NCI-H524 treated with DMSO at 0.1 percent for 48 hours (cell line): ENCODE results near the gene SVIP.

ENCODE experiments used
- DNase-seq: peaks from one replicate; lab custom pipeline; 2025; lab: John Stamatoyannopoulos, UW

SVIP gene, protein sequence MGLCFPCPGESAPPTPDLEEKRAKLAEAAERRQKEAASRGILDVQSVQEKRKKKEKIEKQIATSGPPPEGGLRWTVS

DNA sequence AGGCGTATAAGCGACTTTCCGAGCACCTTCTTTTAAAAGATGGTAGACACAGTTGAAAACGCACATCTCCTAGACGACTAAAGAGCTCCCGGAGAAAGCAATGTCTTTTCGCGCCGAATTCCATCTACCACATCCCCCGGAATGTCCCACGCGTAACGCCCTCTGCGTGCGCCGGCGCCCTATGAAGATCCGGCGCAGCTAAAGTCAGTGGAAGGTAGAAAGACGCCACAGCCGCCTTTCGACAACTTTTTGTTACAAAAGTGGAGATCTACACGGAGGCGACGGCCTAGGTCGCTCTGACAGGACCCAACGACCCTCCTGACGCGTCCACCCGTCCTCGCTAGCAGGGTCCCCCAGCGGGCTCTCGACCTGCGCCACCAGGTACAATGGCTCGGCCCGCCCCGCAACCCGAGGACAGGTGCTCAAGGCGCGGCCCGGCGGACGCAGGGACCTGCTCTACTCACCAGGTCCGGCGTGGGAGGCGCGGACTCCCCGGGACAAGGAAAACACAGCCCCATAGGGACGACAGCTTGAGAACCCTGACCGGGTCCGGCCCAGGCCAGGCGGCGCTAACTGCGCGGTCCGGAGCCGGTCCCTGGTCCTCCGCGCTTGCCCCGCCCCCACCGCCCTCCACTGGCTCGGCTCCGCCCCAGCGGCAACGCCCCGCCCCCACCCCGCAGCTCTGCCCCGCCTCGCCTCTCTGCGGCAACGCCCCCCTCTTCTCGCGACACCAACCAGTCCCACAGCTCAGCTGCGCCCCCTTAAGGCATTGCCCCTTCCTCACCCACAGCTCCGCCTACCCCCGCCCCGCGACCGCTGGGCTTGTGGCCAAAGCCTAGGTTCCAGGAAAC is at the start of gene SVIP:
SVIP (minus strand) TSS at position 571 of the 851 bp plus-strand sequence; CDS start at position 518, 53 bp downstream.
- peak; percentile 71 for DNase-seq

DNA sequence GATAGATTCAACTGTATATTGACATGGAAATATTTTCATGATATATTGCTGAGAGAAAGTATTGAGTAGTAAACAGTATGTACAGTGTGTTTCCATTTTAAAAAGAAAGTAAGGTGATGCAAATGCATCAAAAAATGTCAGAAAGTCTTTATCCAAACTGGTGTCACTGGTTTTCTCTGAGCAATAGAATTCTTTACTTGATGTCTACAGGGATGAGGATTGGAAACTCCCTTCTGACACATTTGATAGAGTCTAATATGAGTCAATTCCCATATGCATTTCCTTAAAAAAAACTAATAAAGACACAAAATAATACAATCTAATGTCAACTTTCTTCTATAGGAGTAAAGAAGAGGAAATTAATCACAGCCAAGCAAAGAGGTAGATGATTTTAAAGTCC is 49.0 kb upstream of the SVIP start:
- DNase-seq: no peak

DNA sequence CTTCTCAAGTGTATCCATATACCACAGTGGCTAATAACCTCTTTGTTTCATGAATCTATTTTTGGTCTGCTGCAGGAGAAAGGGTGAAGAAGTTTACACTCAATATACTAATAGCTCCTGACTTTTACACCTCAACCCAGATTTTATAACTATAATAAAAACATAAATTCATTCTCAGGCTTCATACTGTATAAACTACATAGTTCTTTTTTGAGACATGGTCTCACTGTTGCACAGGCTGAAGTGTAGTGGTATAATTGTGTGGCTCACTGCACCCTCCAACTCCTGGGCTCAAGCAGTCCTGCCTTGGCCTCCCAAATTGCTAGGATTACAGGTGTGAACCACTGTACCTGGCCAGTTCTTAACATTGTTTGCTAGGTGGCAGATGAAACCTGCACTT is 48.4 kb upstream of the SVIP start:
- no peak for DNase-seq

DNA sequence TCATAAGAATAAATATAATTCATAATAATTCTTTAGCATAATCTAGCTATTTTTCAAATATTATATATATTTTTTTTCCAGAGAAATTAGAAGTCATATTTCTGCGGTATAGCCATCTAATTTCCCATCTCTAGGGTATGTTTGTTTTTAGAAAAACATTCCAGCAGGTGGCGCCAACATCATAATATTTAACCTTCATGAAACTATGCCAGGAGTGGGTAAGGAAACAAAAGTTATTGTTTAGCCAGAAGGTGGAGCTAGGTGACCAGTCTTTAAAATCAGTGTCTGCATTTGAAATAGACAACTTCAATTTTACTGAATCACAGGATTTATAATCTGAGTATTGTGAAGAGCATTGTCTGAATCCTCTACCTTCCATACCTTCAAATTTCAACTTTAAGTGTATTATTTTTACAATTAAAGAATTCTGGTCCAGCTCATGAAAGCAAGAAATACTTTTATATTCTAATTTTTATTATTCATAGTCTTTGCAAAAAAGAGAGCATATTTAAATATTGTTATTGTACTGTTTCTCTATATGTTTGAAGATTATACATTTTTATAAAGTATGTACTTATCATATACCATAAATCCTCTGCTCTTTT is 46.4 kb upstream of the SVIP start:
- peak; percentile 40 for DNase-seq

DNA sequence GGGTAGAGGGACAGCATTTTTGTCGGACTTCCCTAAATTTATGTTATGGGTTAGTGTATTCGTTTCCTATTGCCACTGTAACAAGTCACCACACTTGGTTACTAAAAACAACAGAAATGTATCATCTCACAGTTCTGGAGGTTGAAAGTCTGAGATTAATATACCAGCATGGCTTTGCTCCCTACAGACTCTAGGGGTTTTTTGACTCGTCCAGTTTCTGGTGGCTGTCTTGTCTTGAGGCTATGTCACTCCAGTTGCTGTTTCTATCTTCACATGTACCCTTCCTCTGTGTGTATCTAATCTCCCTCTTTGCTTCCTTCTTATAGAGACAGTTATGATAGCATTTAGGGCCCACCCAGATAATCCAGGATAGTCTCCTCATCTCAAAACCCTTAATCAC is 39.7 kb upstream of the SVIP start:
- DNase-seq: no peak

DNA sequence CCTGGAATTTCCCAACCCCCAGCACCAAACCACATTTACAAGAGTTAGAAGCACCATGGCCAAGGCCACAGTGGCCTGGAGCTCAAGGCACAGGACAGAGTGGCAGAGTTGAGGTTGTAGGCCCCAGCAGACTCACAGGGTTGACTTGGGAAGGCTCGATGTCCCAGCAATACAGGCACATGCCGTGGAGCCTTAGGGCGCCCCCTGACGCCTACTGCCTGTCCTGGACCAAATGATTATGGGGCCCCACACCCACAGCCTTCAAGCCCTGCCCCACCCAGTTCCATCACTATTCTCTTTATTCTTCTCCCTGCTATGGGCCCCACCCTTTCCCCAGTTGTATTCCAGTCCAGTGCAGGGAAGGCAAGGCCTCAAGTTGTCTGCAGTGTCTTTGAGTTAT is 30.6 kb upstream of the SVIP start, which contains the start of gene CCDC179:
CCDC179 (minus strand) TSS at position 234 of the 400 bp plus-strand sequence; CDS start at position 181, 53 bp downstream.
- no peak for DNase-seq

DNA sequence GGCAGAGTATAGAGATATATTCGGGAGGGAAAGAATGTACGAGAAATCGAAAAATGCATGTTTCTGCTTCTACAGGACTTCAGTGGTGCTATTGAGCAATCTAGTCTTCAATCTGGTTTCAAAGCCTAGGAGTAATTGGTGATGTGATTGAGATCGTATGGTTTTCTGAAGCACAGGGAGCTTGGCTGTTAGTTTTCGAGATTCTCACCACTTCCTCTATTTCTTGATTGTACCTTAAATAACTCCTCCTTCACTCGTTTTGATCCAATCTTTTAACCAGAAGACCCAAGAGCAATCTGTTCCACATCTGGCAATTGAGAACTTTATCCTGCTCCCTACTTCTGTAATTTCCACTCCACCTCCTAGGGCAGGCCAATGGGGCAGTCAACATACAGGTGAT is 30.2 kb upstream of the SVIP start:
- no peak for DNase-seq

DNA sequence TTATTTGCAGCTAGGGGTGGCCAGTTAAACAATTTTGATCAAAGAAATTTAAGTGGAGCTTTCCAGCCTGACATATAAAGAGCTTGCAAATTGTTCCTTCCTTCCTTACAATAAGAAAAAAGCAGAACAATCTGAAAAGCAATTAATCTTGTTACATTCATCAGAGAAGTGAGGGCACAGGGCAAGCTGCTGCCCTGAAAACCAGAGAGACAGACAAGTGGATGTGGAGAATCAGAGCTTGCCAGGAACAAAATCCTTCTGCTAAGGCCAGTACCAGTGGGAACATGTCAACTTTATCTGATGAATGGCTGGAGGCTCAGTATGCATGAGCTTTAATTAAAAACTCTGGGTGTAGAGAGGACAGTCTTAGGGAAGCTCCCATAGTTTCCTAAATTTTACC is 21.9 kb upstream of the SVIP start:
- DNase-seq: no peak

DNA sequence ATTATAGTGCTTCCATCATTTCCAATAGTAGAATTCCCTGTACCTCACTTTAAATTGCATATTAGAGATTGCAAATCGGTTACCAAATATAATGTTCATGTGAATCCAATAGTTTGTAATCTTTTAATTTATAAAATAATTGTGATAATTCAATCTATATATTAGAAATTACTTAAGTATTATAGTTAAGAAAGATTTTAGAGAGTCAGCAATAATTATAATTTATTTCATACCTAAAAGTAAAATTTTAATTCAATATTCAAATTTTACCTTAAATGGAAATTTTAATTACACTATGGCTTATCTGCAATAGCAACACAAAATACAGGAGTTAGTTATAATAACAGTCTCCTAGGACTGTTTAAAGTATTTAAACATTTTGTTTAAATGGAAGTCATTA is 17.1 kb upstream of the SVIP start:
- no peak for DNase-seq

DNA sequence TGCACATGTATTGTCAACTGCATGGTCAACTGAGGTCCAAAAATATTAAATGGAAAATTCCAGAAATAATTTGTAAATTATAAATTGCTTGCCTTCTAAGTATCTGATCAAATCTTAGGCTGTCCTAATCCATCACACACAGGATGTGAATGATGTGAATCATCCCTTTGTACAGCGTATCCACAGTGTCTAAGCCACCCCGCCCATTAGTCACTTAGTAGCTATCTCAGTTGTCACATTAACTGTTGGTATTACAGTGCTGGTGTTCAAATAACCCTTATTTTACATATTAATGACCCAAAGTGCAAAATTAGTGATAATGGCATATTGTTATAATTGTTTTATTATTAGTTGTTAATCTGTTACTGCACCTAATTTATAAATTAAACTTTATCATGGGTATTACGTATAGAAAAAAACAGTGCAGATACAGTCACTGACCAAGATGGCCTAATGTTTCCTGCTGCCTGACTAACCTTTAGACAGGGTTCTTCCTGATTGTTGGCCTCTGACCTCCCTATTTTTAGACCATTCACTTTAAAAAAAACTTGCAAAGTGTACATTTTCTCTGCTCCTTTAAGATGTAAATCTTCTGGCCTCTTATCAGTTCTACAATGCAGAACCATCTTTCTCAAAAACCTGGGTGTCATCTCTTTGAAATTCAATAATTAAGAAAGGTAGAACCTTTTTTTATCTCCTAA is 2.9 kb upstream of the SVIP start:
- no peak for DNase-seq

DNA sequence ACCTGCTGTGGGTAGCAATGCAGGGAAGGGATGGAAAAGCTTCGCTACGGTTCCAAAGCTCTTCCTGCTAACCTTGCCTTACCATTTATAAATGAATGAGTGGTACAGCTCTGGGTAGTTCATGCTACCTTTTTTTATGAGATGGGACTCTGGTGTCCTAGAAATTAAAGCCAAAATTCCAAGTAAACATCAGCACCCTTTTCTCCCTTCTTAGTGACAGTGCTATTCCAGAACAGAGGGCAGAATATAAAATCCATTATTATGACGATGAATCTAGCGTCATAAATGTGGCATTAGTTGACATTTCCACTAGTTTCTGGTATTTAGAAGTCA is 447 bp upstream of the SVIP start:
- no peak for DNase-seq

DNA sequence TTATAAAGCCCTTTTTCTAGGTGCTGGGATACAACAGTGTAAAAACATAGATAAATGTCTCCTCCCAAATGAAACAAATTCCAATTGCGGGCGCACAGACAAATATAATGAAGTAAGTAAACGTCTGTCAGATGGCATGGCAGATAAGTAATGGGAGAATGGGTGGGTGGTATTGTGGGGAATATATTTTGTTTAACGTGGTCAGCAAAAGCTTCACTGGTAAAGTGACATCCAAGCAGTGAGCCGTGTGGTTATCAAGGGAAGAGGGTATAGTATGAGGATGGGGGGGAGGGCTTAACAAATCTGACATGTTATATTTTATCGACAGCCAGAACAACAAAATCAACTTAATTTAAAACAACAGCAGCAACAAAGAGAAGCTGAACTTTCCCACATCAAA is 1.2 kb downstream of the SVIP start:
- DNase-seq: no peak

DNA sequence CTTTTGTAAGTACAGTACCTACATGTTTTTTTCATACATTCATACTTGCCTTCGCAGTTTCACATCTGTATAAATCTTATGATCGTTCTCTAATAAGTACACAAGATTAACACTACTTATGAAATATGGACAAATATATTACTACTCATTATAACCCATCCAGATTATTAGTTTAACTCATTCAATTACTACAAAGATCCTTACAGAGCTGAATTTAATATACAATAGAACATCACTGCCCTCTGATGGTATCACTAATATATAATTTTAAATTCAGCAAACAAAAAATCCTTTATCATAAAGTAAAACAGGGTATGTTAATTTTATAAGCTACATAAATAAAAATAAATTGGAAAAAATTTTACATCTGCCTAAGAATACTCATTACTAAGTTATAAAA is 7.4 kb downstream of the SVIP start:
- no peak for DNase-seq

DNA sequence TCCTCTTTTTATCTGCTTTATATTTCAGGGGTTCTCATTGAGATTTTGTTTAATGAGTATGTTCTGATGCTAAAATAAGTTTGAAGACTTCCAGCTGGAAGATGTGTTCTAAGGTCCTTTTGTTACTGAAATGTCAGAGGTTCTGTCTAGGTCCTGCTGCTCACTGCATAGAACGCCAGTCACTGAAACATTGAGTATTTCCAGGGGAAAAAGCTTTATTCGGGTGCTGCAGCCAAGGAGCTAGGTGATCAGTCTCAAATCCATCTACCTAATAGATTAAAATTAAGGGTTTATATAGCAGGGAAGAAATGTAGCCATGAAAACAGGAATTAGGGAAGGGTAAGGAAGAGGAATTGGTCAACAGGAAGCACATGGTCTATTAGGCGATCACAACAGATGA is 19.7 kb downstream of the SVIP start:
- DNase-seq: no peak

DNA sequence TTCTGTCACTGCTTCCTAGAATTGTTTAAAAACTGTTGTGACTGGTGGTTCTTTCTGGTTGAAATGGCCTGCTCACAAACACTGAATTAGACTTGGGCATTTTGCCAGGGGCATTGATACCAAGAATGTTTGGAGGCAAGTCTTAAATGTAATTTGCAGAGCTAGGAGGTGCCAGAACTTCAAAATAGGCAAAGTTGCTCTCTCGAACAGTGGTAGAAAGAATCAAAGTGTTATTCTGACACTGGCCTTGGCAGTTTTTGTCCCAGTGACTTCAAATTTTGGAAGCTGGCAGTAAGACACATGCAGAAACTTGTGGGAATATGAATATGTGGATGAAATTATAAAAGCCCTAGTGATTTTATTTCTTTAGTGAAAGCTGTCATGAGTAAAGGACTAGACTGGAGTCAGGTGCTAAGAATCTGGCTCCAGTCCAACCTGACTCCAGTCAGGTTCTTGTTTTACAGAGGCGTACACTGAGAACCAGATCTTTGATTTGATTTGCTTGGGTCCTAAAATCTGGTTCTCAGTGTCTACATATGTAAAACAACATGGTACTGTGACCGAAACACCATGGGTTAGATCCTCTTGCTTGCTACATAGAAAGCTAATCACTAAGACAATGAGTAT is 20.9 kb downstream of the SVIP start:
- no peak for DNase-seq

DNA sequence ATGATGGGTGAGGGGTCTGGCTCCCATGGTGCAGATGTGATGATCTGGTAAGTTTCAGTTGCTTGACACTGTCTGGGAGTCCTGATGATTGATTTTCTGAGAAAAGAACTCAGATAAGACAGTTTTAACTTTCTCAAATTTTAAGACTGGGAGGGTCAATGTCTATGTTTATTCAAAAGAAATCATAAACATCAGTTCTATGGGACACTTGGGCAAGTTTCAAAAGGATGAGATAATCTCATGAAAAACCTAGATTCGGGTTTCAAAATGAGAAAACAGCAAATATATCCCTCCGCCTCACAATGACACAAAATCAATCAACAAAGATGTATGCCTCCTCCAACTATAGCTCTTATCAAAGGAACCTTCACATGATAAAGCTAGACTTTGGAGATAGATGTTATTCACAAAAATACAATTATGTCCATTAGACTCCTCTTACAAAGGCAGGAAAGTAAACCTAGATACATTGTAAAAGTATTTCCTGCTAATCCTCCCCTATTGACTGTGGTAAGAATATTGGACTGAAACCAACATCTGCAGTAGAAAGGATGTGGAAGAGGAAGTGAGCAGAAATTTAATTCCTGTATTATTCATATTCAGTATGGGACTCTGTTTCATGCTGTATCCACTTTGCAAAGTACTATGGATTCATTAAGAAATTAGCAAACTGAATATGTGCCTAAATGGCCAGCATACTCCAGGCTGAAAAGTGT is 21.6 kb downstream of the SVIP start:
- no peak for DNase-seq

DNA sequence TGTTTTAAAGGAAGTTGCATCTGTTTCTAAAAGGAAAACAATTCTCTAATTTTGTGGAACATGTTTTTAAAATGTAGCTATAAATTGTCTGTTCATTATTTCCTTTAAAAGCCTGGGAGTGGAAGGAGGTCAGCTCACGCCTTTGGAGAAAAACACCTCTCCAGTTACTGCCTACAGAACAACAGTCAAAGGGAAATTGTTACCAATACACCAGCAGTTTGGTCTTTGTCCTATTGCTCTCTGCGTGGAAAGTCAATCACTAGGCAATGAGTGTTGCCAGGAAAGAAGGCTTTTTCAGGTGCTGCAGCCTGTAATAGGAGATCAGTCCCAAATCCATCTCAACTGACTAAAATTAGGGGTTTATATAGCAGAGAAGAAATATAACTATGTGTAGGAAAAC is 22.2 kb downstream of the SVIP start:
- DNase-seq: no peak

DNA sequence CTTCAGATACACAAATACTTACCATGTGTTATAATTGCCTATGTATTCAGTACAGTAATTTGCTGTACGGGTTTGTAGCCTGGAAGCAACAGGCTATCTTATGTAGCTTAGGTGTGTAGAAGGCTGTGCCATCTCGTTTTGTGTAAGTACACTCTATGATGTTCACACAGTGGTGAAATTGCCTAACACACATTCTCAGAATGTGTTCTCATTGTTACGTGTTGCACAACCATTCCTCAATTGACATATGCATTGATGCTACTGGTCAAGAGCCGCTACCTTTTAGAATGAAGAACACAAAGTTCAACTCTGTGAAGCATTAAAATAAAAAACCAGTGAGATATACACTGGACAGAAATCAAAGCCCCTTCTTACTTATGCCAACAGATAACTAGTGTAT is 26.7 kb downstream of the SVIP start:
- DNase-seq: no peak

DNA sequence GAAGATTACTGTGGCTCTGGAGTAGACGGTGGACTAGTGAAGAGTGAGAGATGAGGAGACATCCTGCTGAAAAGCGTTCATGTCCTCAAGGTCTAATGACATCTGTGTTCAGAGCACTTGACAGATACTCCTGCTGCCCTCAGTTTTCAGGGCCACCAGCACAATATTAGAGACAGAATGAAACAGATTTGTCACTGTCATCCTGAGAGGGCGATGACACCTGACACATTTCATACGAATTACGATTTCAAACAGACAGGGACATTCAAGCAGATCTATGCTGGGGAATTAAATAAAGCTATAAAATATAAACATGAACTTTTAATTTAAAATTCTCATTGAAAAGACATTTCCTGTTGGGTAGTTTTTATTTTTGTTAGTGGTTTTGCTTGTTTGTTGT is 29.1 kb downstream of the SVIP start:
- DNase-seq: peak; percentile 96

DNA sequence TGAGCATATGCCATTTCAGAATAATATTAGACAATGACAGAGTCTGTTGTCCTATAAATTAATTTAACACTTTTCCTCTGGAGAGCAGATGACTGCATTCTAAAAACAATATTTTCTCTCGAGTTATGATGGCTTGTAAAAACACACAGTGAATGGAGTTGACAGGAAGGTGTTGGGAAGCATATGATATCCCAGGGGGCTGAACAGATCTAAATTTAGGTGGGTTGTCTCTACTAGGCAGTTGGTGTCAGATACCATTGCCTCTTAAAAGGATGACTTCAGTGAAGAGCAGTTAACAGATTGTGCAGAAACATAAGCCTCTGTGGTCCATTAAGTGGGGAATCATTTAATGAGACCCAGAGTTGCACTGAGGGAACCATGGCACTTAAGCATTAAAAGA is 30.7 kb downstream of the SVIP start:
- DNase-seq: peak; percentile 90

DNA sequence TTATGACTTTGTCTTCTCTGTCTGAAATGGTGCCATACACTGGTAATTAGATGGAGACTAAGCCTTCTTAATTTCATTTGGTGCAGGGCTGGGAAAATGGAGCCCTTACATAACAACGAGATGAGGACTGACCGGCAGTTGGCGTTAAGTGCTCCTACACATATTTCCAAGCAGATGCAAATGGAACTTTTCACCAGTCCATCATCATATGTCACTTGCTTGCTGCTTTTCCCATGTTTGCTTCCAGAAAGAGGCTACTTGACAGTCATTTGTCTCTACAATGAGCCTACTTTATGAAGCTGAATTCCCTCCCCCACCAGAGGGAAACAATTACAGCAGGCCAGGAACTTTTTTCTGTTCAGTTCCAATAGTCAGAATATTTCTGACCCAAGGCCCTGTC is 32.6 kb downstream of the SVIP start:
- peak; percentile 68 for DNase-seq

DNA sequence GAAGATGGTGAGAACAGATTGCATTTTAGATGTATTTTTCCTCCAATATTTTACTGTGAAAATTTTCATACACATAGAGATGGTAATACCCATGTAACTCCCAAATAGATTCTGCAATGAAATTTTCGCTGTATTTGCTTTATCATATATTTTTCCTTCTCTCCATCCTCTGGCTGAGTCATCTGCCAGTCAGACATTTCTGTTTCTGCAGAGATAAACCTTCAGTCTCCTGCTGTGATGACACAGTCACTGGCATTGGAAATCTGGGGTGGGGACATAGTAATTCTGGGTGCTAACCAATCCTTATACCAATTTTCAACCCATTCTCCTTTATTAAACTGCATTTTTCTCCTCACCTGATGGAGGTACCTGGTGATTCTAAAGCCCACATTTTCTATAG is 33.7 kb downstream of the SVIP start:
- no peak for DNase-seq
